Ishikawa (cell line): ENCODE measurements around the gene ASPM.

Source experiments
- EP300 ChIP-seq: IDR thresholded peaks from 2 replicates; pipeline ENCODE4 v1.6.1; 2012; ENCODE audit warnings: borderline replicate concordance
- FOXM1 ChIP-seq: IDR thresholded peaks from 2 replicates; pipeline ENCODE4 v1.6.1; 2012; ENCODE audit warnings: low read depth, borderline replicate concordance

DNA sequence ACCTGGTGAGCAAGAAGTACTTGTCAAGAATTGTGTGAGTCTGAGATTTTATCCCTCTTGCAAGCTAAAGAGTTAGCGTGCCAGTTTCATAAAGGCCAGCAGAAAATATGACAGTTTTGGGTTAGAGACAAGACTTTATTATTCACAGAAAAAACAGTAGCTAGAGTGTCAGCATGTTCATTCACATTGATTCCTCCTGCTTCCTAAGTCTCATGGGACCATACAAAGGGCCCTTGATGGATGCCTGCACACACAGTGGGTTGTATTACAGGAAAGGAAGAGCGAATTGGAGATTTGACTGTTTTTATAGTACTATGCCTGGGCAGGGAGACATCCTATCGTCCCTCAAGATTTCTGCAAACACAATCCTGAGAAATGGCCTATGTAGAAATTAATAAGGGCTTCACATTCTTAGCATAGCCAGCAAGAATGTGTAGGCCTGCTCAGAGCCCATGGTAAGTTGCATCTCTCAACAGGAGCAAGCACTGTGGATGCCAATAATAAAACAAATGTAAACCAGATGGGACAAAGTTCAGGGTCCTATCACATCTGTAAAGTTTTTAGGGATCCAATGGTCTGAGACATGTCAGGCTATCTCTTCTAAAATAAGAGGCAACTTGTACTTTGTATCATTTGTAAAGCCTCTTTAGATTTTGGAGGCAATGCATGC is 4.0 kb upstream of the ASPM start:
- TF ChIP-seq EP300: no peak
- no peak for TF ChIP-seq FOXM1
